ENCODE data around the gene CACNA1C.

CACNA1C gene

GRCh38 chr12:2393016-2393415, 340.2 kb downstream of the CACNA1C start:
- DNase-seq (ENCODE audit: low read depth): no peak

- DNase-seq (ENCODE audit: low read depth): no peak
These were observed 341.2 kb downstream of the CACNA1C start for GRCh38 chr12:2393996-2394395.

GRCh38 chr12:2395354-2395977, 342.7 kb downstream of the CACNA1C start:
- peak; percentile 7 for DNase-seq (ENCODE audit: low read depth)

GRCh38 chr12:2396448-2396871, 343.7 kb downstream of the CACNA1C start:
- no peak for DNase-seq (ENCODE audit: low read depth)

GRCh38 chr12:2397356-2398045, 344.7 kb downstream of the CACNA1C start:
- DNase-seq (ENCODE audit: low read depth): no peak

- DNase-seq (ENCODE audit: low read depth): no peak
These were observed 348.3 kb downstream of the CACNA1C start for GRCh38 chr12:2401040-2401439.

GRCh38 chr12:2402073-2402579, 349.3 kb downstream of the CACNA1C start:
- DNase-seq (ENCODE audit: low read depth): no peak

GRCh38 chr12:2403221-2403976, 350.6 kb downstream of the CACNA1C start:
- DNase-seq (ENCODE audit: low read depth): no peak

GRCh38 chr12:2405039-2405438, 352.3 kb downstream of the CACNA1C start:
- DNase-seq (ENCODE audit: low read depth): no peak

- DNase-seq (ENCODE audit: low read depth): no peak
These were observed 354.1 kb downstream of the CACNA1C start for GRCh38 chr12:2406903-2407302.

GRCh38 chr12:2408262-2408661, 355.5 kb downstream of the CACNA1C start:
- DNase-seq (ENCODE audit: low read depth): no peak

GRCh38 chr12:2409656-2410265, 357.0 kb downstream of the CACNA1C start:
- no peak for DNase-seq (ENCODE audit: low read depth)

- no peak for DNase-seq (ENCODE audit: low read depth)
These were observed 357.7 kb downstream of the CACNA1C start for GRCh38 chr12:2410496-2410895.

- DNase-seq (ENCODE audit: low read depth): no peak
These were observed 358.2 kb downstream of the CACNA1C start for GRCh38 chr12:2411011-2411410.

GRCh38 chr12:2411616-2412304, 359.0 kb downstream of the CACNA1C start:
- no peak for DNase-seq (ENCODE audit: low read depth)

GRCh38 chr12:2412305-2412643, 359.5 kb downstream of the CACNA1C start:
- DNase-seq (ENCODE audit: low read depth): no peak

GRCh38 chr12:2413301-2413700, 360.5 kb downstream of the CACNA1C start:
- no peak for DNase-seq (ENCODE audit: low read depth)

- DNase-seq (ENCODE audit: low read depth): no peak
These were observed 361.4 kb downstream of the CACNA1C start for GRCh38 chr12:2413999-2414792.

GRCh38 chr12:2414810-2415567, 362.2 kb downstream of the CACNA1C start:
- DNase-seq (ENCODE audit: low read depth): no peak

GRCh38 chr12:2415568-2415944, 362.8 kb downstream of the CACNA1C start:
- no peak for DNase-seq (ENCODE audit: low read depth)

Measured in activated gamma-delta T cell treated with anti-CD3 and anti-CD28 coated beads, Interleukin-2, amount 50 U/mL, for 16 hours (primary cell).